HEK293 (cell line): ENCODE data around the gene DHRS2.

ENCODE experiments used
- CTCF ChIP-seq: fragments of 450-650 bp; formaldehyde crosslinking; IDR thresholded peaks from 2 replicates; pipeline ENCODE4 v1.5.1; 2016; ENCODE audit warnings: missing biosample characterization, missing genetic modification characterization
- ELK4 ChIP-seq: IDR thresholded peaks from 2 replicates; pipeline ENCODE4 v1.6.1; 2011; ENCODE audit warnings: mild to moderate bottlenecking, low read depth, low read length, borderline replicate concordance
- HOXA7 ChIP-seq: sonication (generic); formaldehyde crosslinking; IDR thresholded peaks from 2 replicates; pipeline ENCODE4 v1.8.1; 2022; ENCODE audit warnings: missing genetic modification reagents, borderline replicate concordance
- TCF7L2 ChIP-seq: IDR thresholded peaks from 2 replicates; pipeline ENCODE4 v1.6.1; 2011; ENCODE audit warnings: low read depth, mild to moderate bottlenecking, inconsistent platforms, low read length, moderate library complexity, borderline replicate concordance
- YY2 ChIP-seq: fragments of 450-650 bp; formaldehyde crosslinking; IDR thresholded peaks from 2 replicates; pipeline ENCODE4 v1.5.1; 2016; ENCODE audit warnings: missing biosample characterization, missing genetic modification characterization
- ZBTB1 ChIP-seq: fragments of 450-650 bp; formaldehyde crosslinking; IDR thresholded peaks from 2 replicates; pipeline ENCODE4 v1.5.1; 2016; ENCODE audit warnings: missing biosample characterization, missing genetic modification characterization
- ZBTB8A ChIP-seq: fragments of 450-650 bp; formaldehyde crosslinking; IDR thresholded peaks from 2 replicates; pipeline ENCODE4 v1.5.1; 2016; ENCODE audit warnings: missing biosample characterization, missing genetic modification characterization
- ZFP69B ChIP-seq: fragments of 450-650 bp; formaldehyde crosslinking; IDR thresholded peaks from 2 replicates; pipeline ENCODE4 v1.5.1; 2016; ENCODE audit warnings: missing biosample characterization, missing genetic modification characterization
- ZNF292 ChIP-seq: fragments of 450-650 bp; formaldehyde crosslinking; IDR thresholded peaks from 2 replicates; pipeline ENCODE4 v1.5.1; 2016; ENCODE audit warnings: low read depth, missing biosample characterization, missing genetic modification characterization, borderline replicate concordance
- ZNF549 ChIP-seq: fragments of 450-650 bp; IDR thresholded peaks from 2 replicates; pipeline ENCODE4 v1.5.1; 2018; ENCODE audit warnings: missing biosample characterization, missing genetic modification characterization, mild to moderate bottlenecking, inconsistent platforms, moderate library complexity
- ZNF677 ChIP-seq: fragments of 450-650 bp; IDR thresholded peaks from 2 replicates; pipeline ENCODE4 v1.5.0; 2018; ENCODE audit warnings: missing biosample characterization, mild to moderate bottlenecking, missing genetic modification characterization, moderate library complexity

- TF ChIP-seq TCF7L2 (no peak), ZNF677 (tag by site-specific recombination) (no peak), ZFP69B (no peak), ZBTB8A (tag by site-specific recombination) (no peak), ZNF292 (tag by site-specific recombination) (no peak), HOXA7 (no peak), CTCF (no peak), ELK4 (no peak), ZBTB1 (tag by site-specific recombination) (no peak), YY2 (tag by site-specific recombination) (no peak), ZNF549 (tag by site-specific recombination) (no peak)
Measured at GRCh38 chr14:23627961-23628360, 8.2 kb upstream of the DHRS2 start.
